Activated naive CD8-positive, alpha-beta T cell treated with anti-CD3 and anti-CD28 coated beads for 36 hours (primary cell): ENCODE results near the gene LHFPL2. TPM values are rescaled to one million over a fixed set of nuclear protein-coding genes. Genes with fewer than 3 reads are reported as not detected.

Source experiments
- DNase-seq: peaks from one replicate; pipeline ENCODE4 v3.0.0; 2021
- H3K27ac Mint-ChIP-seq: one replicate; pipeline ENCODE4 v1.8.0; 2022; ENCODE audit warnings: mild to moderate bottlenecking, moderate library complexity, mixed read lengths
- H3K27me3 Mint-ChIP-seq: one replicate; pipeline ENCODE4 v1.8.0; 2022; ENCODE audit warnings: mild to moderate bottlenecking, mixed read lengths
- H3K36me3 Mint-ChIP-seq: one replicate; pipeline ENCODE4 v1.8.0; 2021; ENCODE audit warnings: mild to moderate bottlenecking, mixed read lengths
- H3K4me1 Mint-ChIP-seq: one replicate; pipeline ENCODE4 v1.8.0; 2021; ENCODE audit warnings: mixed read lengths
- H3K4me3 Mint-ChIP-seq: one replicate; pipeline ENCODE4 v1.8.0; 2022; ENCODE audit warnings: mild to moderate bottlenecking, moderate library complexity, mixed read lengths
- H3K9me3 Mint-ChIP-seq: one replicate; pipeline ENCODE4 v1.8.0; 2022; ENCODE audit warnings: mixed read lengths
- total RNA-seq, 2 experiments: library from RNA; stranded (reverse); gene quantifications; one replicate each; pipeline ENCODE4 v1.2.3, GENCODE V29; 2021

The LHFPL2 gene
- total RNA-seq, 2 experiments from 2014 or later = 0.12 to 0.40 TPM

- Mint-ChIP-seq H3K4me1 (peaks cover 7% of the 10 kb centered on the region), H3K36me3 (no peaks in the 10 kb centered on the region), H3K27me3 (peaks cover 5% of the 10 kb centered on the region), H3K27ac (no peak overlapping the region), H3K4me3 (no peak overlapping the region), H3K9me3 (no peaks in the 10 kb centered on the region)
- no peak for DNase-seq
Measured at GRCh38 chr5:78553580-78554353, 94.8 kb downstream of the LHFPL2 start.

- no peak overlapping the region for H3K27ac Mint-ChIP-seq
- DNase-seq = no peak
- H3K4me1 Mint-ChIP-seq = peaks cover 7% of the 10 kb centered on the region
- H3K4me3 Mint-ChIP-seq = no peak overlapping the region
- no peaks in the 10 kb centered on the region for H3K36me3 Mint-ChIP-seq
- no peaks in the 10 kb centered on the region for H3K9me3 Mint-ChIP-seq
- H3K27me3 Mint-ChIP-seq = peaks cover 5% of the 10 kb centered on the region
Measured at GRCh38 chr5:78552729-78553342, 95.7 kb downstream of the LHFPL2 start.

- Mint-ChIP-seq H3K4me3 (no peak overlapping the region), H3K36me3 (no peaks in the 10 kb centered on the region), H3K9me3 (no peaks in the 10 kb centered on the region), H3K27ac (no peak overlapping the region), H3K4me1 (peaks cover 7% of the 10 kb centered on the region), H3K27me3 (peaks cover 5% of the 10 kb centered on the region)
- no peak for DNase-seq
Measured at GRCh38 chr5:78550891-78551290, 97.7 kb downstream of the LHFPL2 start.

- DNase-seq = no peak
- Mint-ChIP-seq H3K27ac (no peak overlapping the region), H3K36me3 (no peaks in the 10 kb centered on the region), H3K27me3 (no peaks in the 10 kb centered on the region), H3K4me1 (peaks cover 7% of the 10 kb centered on the region), H3K4me3 (no peak overlapping the region), H3K9me3 (no peaks in the 10 kb centered on the region)
Measured at GRCh38 chr5:78549043-78549442, 99.5 kb downstream of the LHFPL2 start.

GRCh38 chr5:78547731-78548615, 100.6 kb downstream of the LHFPL2 start:
- DNase-seq = no peak
- H3K36me3 Mint-ChIP-seq = no peaks in the 10 kb centered on the region
- H3K4me1 Mint-ChIP-seq = peaks cover 4% of the 10 kb centered on the region
- H3K27ac Mint-ChIP-seq = no peak overlapping the region
- no peak overlapping the region for H3K4me3 Mint-ChIP-seq
- H3K27me3 Mint-ChIP-seq = no peaks in the 10 kb centered on the region
- H3K9me3 Mint-ChIP-seq = no peaks in the 10 kb centered on the region

- no peak overlapping the region for H3K27ac Mint-ChIP-seq
- no peak for DNase-seq
- no peaks in the 10 kb centered on the region for H3K27me3 Mint-ChIP-seq
- H3K4me1 Mint-ChIP-seq = peaks cover 4% of the 10 kb centered on the region
- no peak overlapping the region for H3K4me3 Mint-ChIP-seq
- no peaks in the 10 kb centered on the region for H3K36me3 Mint-ChIP-seq
- no peaks in the 10 kb centered on the region for H3K9me3 Mint-ChIP-seq
Measured at GRCh38 chr5:78547183-78547582, 101.4 kb downstream of the LHFPL2 start.

DNA sequence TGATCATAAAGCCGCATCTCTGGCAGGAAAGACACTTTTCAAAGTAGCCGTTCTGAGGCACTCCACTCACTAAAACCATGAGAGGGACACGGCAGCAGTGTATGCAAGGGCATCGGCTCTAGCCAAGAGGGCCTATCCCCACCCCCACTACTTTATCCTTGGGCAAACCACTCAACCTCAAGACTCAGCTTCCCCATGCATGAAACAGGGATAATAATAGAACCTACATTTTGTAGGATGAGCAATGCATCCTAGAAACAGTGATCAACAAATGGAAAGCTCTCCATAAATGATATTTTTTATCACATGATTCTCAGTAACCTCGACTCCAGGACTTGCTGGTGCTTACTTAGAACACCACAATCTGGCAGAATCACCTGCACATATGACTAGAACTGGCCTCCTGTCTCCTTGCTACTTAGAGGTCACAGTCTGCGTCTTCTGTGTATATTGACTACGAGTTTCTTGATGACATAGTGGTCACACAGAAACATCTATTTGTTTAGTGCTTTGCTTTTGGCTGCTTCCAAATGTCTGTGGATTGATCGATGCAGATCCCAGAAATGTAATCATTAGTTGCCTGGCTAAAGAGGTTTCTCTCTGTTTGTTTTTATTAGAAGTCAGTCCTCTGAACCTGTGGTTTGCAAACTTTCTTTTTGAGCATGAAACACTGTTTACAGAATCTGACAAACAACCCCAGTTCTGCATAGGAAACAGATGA, 102.1 kb downstream of the LHFPL2 start:
- no peak overlapping the region for H3K27ac Mint-ChIP-seq
- no peak for DNase-seq
- no peak overlapping the region for H3K4me3 Mint-ChIP-seq
- no peaks in the 10 kb centered on the region for H3K27me3 Mint-ChIP-seq
- no peaks in the 10 kb centered on the region for H3K36me3 Mint-ChIP-seq
- peaks cover 4% of the 10 kb centered on the region for H3K4me1 Mint-ChIP-seq
- H3K9me3 Mint-ChIP-seq = no peaks in the 10 kb centered on the region

GRCh38 chr5:78545406-78545805, 103.2 kb downstream of the LHFPL2 start:
- no peaks in the 10 kb centered on the region for H3K27me3 Mint-ChIP-seq
- H3K4me3 Mint-ChIP-seq = no peak overlapping the region
- DNase-seq = no peak
- no peak overlapping the region for H3K27ac Mint-ChIP-seq
- peaks cover 4% of the 10 kb centered on the region for H3K4me1 Mint-ChIP-seq
- H3K9me3 Mint-ChIP-seq = no peaks in the 10 kb centered on the region
- no peaks in the 10 kb centered on the region for H3K36me3 Mint-ChIP-seq

GRCh38 chr5:78544561-78545201, 103.9 kb downstream of the LHFPL2 start:
- Mint-ChIP-seq H3K4me3 (no peak overlapping the region), H3K27ac (no peak overlapping the region), H3K4me1 (peaks cover 4% of the 10 kb centered on the region), H3K36me3 (no peaks in the 10 kb centered on the region), H3K27me3 (no peaks in the 10 kb centered on the region), H3K9me3 (no peaks in the 10 kb centered on the region)
- DNase-seq = no peak

DNA sequence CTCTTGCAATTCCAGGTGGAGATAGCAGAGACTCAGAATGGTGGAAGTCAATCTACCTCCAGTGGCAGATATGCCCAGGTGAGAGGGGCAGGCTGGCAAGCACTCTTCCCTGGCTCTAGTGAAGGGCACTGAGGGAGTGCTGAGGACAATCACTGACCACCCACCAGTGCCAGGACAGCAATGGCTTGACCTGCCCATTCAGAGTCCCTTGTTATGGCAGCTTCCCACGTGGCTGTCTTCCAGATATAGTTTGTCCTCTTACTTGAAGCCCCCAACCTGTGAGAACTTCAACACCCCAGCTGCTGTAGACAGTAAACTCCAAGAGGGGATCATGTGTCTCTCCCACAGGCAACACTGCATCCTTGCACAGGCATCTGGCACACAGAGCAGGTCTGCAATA, 104.7 kb downstream of the LHFPL2 start:
- Mint-ChIP-seq H3K27ac (no peak overlapping the region), H3K36me3 (no peaks in the 10 kb centered on the region), H3K27me3 (no peaks in the 10 kb centered on the region), H3K9me3 (no peaks in the 10 kb centered on the region), H3K4me1 (peaks cover under 1% of the 10 kb centered on the region), H3K4me3 (no peak overlapping the region)
- DNase-seq = no peak

GRCh38 chr5:78543292-78543691, 105.3 kb downstream of the LHFPL2 start:
- no peaks in the 10 kb centered on the region for H3K9me3 Mint-ChIP-seq
- no peaks in the 10 kb centered on the region for H3K4me1 Mint-ChIP-seq
- H3K27me3 Mint-ChIP-seq = no peaks in the 10 kb centered on the region
- H3K4me3 Mint-ChIP-seq = no peak overlapping the region
- no peak for DNase-seq
- no peaks in the 10 kb centered on the region for H3K36me3 Mint-ChIP-seq
- H3K27ac Mint-ChIP-seq = no peak overlapping the region

DNA sequence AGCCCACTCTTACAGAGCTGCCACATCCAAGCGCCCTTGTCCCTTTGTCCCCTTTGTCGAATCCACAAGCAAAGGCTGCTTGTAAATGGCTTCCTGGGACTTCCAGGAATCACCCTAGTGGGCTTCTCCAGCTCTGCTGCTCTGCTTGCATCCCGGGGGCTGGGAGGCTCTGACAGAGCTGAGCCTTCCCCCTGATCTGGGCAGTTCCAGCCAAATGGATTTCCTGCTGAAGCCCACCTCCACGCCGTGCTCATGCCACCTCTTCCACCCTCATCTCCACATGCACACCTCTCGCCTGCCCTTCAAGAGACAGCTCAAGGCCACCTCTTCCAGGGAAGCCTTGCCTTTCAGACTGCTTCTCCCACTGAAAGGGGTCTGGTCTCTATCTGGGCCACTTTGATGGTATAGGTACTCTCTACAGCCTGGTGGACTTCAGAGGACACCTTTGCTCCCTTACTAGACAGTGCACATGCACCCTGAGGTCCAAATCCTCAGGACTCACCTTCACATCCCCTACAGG, 106.2 kb downstream of the LHFPL2 start:
- Mint-ChIP-seq H3K4me1 (no peaks in the 10 kb centered on the region), H3K27me3 (no peaks in the 10 kb centered on the region), H3K4me3 (no peak overlapping the region), H3K9me3 (no peaks in the 10 kb centered on the region), H3K36me3 (no peaks in the 10 kb centered on the region), H3K27ac (no peak overlapping the region)
- no peak for DNase-seq

- Mint-ChIP-seq H3K4me1 (no peaks in the 10 kb centered on the region), H3K9me3 (no peaks in the 10 kb centered on the region), H3K27ac (no peak overlapping the region), H3K27me3 (no peaks in the 10 kb centered on the region), H3K36me3 (no peaks in the 10 kb centered on the region), H3K4me3 (no peak overlapping the region)
- DNase-seq = no peak
Measured at GRCh38 chr5:78541086-78541654, 107.4 kb downstream of the LHFPL2 start.
